ENCODE data around the gene FGFR4.
"Not testable (repeated sequence)": the region's sequence is repeated elsewhere in the genome, so short reads cannot be mapped to it uniquely, and the experiment has no call there.

Gene FGFR4

GRCh38 chr5:177086654-177087397 is at the start of gene FGFR4:
FGFR4 (plus strand) TSS chr5:177086915; CDS start chr5:177089603, 2,688 bp downstream.
- peak; percentile 64 for DNase-seq

GRCh38 chr5:177036921-177037320 is 49.8 kb upstream of the FGFR4 start:
- no peak for DNase-seq

- DNase-seq, result no peak
Observed at GRCh38 chr5:177040814-177041420, 45.8 kb upstream of the FGFR4 start.

GRCh38 chr5:177041936-177042335 is 44.8 kb upstream of the FGFR4 start:
- DNase-seq, result no peak

- no peak for DNase-seq
Observed at GRCh38 chr5:177043114-177043513, 43.6 kb upstream of the FGFR4 start.

- DNase-seq, result no peak
Observed at GRCh38 chr5:177043958-177044357, 42.8 kb upstream of the FGFR4 start.

- DNase-seq, result no peak
Observed at GRCh38 chr5:177044641-177045040, 42.1 kb upstream of the FGFR4 start.

GRCh38 chr5:177045631-177046030 is 41.1 kb upstream of the FGFR4 start:
- DNase-seq, result no peak

GRCh38 chr5:177048531-177048930 is 38.2 kb upstream of the FGFR4 start:
- DNase-seq, result not testable (repeated sequence)

GRCh38 chr5:177049285-177049684 is 37.4 kb upstream of the FGFR4 start:
- DNase-seq, result no peak

GRCh38 chr5:177064500-177065277 is 22.0 kb upstream of the FGFR4 start:
- no peak for DNase-seq

- DNase-seq, result no peak
Observed at GRCh38 chr5:177065491-177065890, 21.2 kb upstream of the FGFR4 start.

GRCh38 chr5:177066224-177066623 is 20.5 kb upstream of the FGFR4 start:
- no peak for DNase-seq

- DNase-seq, result no peak
Observed at GRCh38 chr5:177067503-177067902, 19.2 kb upstream of the FGFR4 start.

GRCh38 chr5:177070536-177071191 is 16.1 kb upstream of the FGFR4 start:
- no peak for DNase-seq

- peak; percentile 41 for DNase-seq
Observed at GRCh38 chr5:177071666-177072385, 14.9 kb upstream of the FGFR4 start.

GRCh38 chr5:177077335-177077734 is 9.4 kb upstream of the FGFR4 start:
- DNase-seq, result no peak

- DNase-seq, result no peak
Observed at GRCh38 chr5:177079606-177080005, 7.1 kb upstream of the FGFR4 start.

- no peak for DNase-seq
Observed at GRCh38 chr5:177080265-177080664, 6.5 kb upstream of the FGFR4 start.

- no peak for DNase-seq
Observed at GRCh38 chr5:177081859-177082258, 4.9 kb upstream of the FGFR4 start.

GRCh38 chr5:177083357-177083756 is 3.4 kb upstream of the FGFR4 start:
- DNase-seq, result no peak

- DNase-seq, result no peak
Observed at GRCh38 chr5:177084175-177084574, 2.5 kb upstream of the FGFR4 start.
